GM12874 (cell line): Measurements from ENCODE around the gene ACTN3.

Experiments used
- CTCF ChIP-seq: IDR thresholded peaks from 2 replicates; pipeline ENCODE4 v1.5.1; 2011; ENCODE audit warnings: low read depth, mild to moderate bottlenecking, control low read depth, low read length, moderate library complexity; ENCODE audit not compliant: insufficient read depth

ACTN3 gene

GRCh38 chr11:66523611-66524010, 23.1 kb upstream of the ACTN3 start:
- no peak for TF ChIP-seq CTCF

GRCh38 chr11:66524304-66525040, 22.2 kb upstream of the ACTN3 start:
- TF ChIP-seq CTCF, result no peak

GRCh38 chr11:66529069-66529468, 17.6 kb upstream of the ACTN3 start:
- TF ChIP-seq CTCF, result no peak

GRCh38 chr11:66529655-66530054, 17.0 kb upstream of the ACTN3 start:
- TF ChIP-seq CTCF, result no peak

- no peak for TF ChIP-seq CTCF
Measured at GRCh38 chr11:66530927-66531709, 15.6 kb upstream of the ACTN3 start.

- no peak for TF ChIP-seq CTCF
Measured at GRCh38 chr11:66531841-66532240, 14.9 kb upstream of the ACTN3 start.

- no peak for TF ChIP-seq CTCF
Measured at GRCh38 chr11:66532784-66533183, 13.9 kb upstream of the ACTN3 start.
